ENCODE measurements around the gene FAAP100. TPM values are rescaled to one million over a fixed set of nuclear protein-coding genes. Genes with fewer than 3 reads are reported as not detected.

Gene FAAP100, protein sequence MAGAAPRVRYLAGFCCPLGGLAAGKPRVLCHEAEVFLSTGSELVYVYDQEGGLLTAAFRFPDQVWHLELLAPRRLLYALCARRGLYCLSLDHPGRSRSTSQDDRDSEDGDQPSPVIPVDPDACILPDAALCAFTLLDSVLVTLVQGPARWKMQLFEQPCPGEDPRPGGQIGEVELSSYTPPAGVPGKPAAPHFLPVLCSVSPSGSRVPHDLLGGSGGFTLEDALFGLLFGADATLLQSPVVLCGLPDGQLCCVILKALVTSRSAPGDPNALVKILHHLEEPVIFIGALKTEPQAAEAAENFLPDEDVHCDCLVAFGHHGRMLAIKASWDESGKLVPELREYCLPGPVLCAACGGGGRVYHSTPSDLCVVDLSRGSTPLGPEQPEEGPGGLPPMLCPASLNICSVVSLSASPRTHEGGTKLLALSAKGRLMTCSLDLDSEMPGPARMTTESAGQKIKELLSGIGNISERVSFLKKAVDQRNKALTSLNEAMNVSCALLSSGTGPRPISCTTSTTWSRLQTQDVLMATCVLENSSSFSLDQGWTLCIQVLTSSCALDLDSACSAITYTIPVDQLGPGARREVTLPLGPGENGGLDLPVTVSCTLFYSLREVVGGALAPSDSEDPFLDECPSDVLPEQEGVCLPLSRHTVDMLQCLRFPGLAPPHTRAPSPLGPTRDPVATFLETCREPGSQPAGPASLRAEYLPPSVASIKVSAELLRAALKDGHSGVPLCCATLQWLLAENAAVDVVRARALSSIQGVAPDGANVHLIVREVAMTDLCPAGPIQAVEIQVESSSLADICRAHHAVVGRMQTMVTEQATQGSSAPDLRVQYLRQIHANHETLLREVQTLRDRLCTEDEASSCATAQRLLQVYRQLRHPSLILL
- 46.5 and 47.7 TPM in 2 replicates for total RNA-seq
- long read RNA-seq, transcript FAAP100-201 (9 exons, 3,627 nt), result major isoform, 5 of 22 reads
- long read RNA-seq, partial matches to known transcripts, result 5 of 22 reads
- long read RNA-seq, other reads (novel, unspliced or antisense), result 9 of 22 reads

DNA sequence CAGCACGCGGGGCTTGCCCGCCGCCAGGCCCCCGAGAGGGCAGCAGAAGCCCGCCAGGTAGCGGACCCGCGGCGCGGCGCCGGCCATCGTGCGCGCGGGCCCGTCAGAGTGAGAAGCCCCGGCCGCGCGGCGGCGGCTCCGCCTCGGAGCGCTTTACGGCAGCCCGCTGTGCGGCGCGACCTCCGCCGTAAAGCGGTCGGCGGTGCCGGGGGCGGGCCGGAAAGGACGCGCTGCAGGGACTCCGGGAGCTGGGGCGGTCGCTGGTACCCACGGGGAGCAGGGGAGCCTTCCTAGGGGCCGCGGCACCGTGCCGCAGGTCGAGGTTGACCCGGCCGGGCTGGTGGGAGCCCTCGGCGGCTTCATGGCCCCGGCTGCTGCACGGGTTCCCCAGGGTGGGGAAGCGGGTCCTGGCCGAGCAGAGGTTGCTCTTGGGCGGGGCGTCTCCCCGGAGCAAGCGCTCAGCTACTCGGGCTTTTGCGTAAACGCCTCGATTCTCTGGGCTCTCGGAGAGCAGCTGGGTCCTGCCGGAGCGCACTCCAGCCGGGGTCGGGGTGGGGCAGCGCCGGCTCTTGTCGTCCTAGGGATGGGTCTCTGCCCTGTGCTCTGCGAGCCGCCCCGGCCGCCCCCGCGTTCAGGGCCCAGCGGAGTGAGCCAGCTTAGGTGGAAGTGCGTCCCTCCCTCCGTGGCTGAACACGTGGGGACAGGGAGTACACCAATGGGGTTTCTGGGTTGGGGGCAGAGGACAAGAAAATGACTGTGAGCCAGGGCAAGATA lies at the start of gene FAAP100:
Gene FAAP100 (minus strand): TSS at position 110 of the 774 bp plus-strand sequence. CDS start 23 bp downstream, at position 87.
- Mint-ChIP-seq H3K4me3 (ENCODE audit: low read depth) (peak within 1 kb of the TSS; percentile 85), H3K27me3 (no peaks in the 10 kb centered on the region), H3K36me3 (ENCODE audit: insufficient read depth) (peaks cover 6% of the 10 kb centered on the region), H3K9me3 (ENCODE audit: low read depth) (no peaks in the 10 kb centered on the region), H3K4me1 (ENCODE audit: low read depth) (peaks cover 15% of the 10 kb centered on the region), H3K27ac (peak within 1 kb of the TSS; percentile 93)
- peak; percentile 72 for DNase-seq (ENCODE audit: low spot score, unreplicated experiment)
- TF ChIP-seq, protein P1, sequence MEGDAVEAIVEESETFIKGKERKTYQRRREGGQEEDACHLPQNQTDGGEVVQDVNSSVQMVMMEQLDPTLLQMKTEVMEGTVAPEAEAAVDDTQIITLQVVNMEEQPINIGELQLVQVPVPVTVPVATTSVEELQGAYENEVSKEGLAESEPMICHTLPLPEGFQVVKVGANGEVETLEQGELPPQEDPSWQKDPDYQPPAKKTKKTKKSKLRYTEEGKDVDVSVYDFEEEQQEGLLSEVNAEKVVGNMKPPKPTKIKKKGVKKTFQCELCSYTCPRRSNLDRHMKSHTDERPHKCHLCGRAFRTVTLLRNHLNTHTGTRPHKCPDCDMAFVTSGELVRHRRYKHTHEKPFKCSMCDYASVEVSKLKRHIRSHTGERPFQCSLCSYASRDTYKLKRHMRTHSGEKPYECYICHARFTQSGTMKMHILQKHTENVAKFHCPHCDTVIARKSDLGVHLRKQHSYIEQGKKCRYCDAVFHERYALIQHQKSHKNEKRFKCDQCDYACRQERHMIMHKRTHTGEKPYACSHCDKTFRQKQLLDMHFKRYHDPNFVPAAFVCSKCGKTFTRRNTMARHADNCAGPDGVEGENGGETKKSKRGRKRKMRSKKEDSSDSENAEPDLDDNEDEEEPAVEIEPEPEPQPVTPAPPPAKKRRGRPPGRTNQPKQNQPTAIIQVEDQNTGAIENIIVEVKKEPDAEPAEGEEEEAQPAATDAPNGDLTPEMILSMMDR (IDR thresholded peaks at IDR 0.05; ENCODE audit: unreplicated experiment), result no peak

- TF ChIP-seq, protein P1 (IDR thresholded peaks at IDR 0.05; ENCODE audit: unreplicated experiment), result peak; percentile 83
- Mint-ChIP-seq H3K4me1 (ENCODE audit: low read depth) (no peaks in the 10 kb centered on the region), H3K9me3 (ENCODE audit: low read depth) (no peaks in the 10 kb centered on the region), H3K4me3 (ENCODE audit: low read depth) (no peak overlapping the region), H3K36me3 (ENCODE audit: insufficient read depth) (peaks cover 13% of the 10 kb centered on the region), H3K27ac (no peak overlapping the region), H3K27me3 (no peaks in the 10 kb centered on the region)
- peak; percentile 17 for DNase-seq (ENCODE audit: low spot score, unreplicated experiment)
These were observed 49.5 kb upstream of the FAAP100 start for GRCh38 chr17:81601525-81602120.

DNA sequence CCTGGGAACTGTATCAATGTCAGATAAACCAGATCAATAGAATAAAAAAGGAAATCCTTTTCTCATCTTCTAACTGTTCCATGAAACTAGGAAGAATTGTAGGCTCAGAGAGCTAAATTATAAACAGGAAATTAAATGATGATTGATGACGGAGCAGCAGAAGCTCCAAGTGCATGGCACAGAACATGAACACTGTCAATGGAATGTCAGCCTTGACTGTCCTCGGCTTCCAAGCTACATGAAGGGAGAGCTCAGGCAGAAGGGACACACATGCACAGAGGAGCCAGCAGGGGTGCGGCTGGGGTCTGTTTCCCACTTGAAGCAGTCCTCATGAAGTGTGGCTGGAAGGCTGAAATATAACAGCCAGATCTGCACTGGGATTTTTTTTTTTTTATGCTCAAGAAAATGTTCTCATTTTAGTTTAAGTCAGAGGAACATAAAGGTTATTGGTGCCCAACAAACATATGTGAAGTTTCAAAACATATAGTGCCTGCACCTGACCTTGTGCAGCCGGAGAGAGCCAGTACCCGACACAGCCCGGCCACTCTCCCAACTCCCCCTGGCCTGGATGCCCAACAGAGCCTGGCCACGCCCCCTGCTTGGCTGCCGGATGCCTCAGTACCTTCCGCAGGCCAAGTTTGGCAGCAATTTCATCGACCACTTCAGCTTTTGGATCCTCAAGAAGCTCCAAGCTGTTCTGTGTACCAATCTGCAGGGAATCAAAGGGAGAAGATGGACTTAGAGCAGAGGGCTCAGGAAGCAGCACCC lies 47.8 kb upstream of the FAAP100 start:
- TF ChIP-seq, protein P1 (IDR thresholded peaks at IDR 0.05; ENCODE audit: unreplicated experiment), result no peak
- Mint-ChIP-seq H3K9me3 (ENCODE audit: low read depth) (no peaks in the 10 kb centered on the region), H3K27ac (no peak overlapping the region), H3K27me3 (no peaks in the 10 kb centered on the region), H3K4me3 (ENCODE audit: low read depth) (no peak overlapping the region), H3K4me1 (ENCODE audit: low read depth) (no peaks in the 10 kb centered on the region), H3K36me3 (ENCODE audit: insufficient read depth) (peaks cover 11% of the 10 kb centered on the region)
- no peak for DNase-seq (ENCODE audit: low spot score, unreplicated experiment)

GRCh38 chr17:81593105-81593871 lies 41.1 kb upstream of the FAAP100 start:
- H3K27ac Mint-ChIP-seq, result no peak overlapping the region
- H3K36me3 Mint-ChIP-seq (ENCODE audit: insufficient read depth), result peaks cover 20% of the 10 kb centered on the region
- no peaks in the 10 kb centered on the region for H3K4me1 Mint-ChIP-seq (ENCODE audit: low read depth)

More at GRCh38 chr17:81593105-81593871, 41.1 kb upstream of the FAAP100 start:
- H3K4me3 Mint-ChIP-seq (ENCODE audit: low read depth), result no peak overlapping the region
- TF ChIP-seq, protein P1 (IDR thresholded peaks at IDR 0.05; ENCODE audit: unreplicated experiment), result no peak
- H3K9me3 Mint-ChIP-seq (ENCODE audit: low read depth), result no peaks in the 10 kb centered on the region
- DNase-seq (ENCODE audit: low spot score, unreplicated experiment), result no peak
- H3K27me3 Mint-ChIP-seq, result no peaks in the 10 kb centered on the region

Measured in progenitor cell of endocrine pancreas (in vitro differentiated cells).